GM12878 (cell line): ENCODE measurements around the gene GALC. TPM values are rescaled to one million over a fixed set of nuclear protein-coding genes. Genes with fewer than 3 reads are reported as not detected.

Experiments used
- BRCA1 ChIP-seq: IDR thresholded peaks from 2 replicates; pipeline ENCODE4 v1.6.1; 2011; ENCODE audit warnings: low read depth, low read length, improper control_type of control experiment
- CBX5 ChIP-seq: sonication (generic); IDR thresholded peaks from 2 replicates; pipeline ENCODE4 v1.6.1; 2016; ENCODE audit warnings: low read depth, moderate library complexity, mild to moderate bottlenecking, inconsistent platforms
- HDAC6 ChIP-seq: fragments of 200-600 bp; sonication (generic); IDR thresholded peaks from one replicate; pipeline ENCODE4 v1.8.0; 2017; ENCODE audit warnings: antibody characterized with exemption; ENCODE audit not compliant: unreplicated experiment
- KLF5 ChIP-seq: fragments of 450-650 bp; IDR thresholded peaks from 2 replicates; pipeline ENCODE4 v1.6.1; 2014; ENCODE audit warnings: mild to moderate bottlenecking; ENCODE audit not compliant: partially characterized antibody
- MEF2A ChIP-seq: IDR thresholded peaks from 2 replicates; pipeline ENCODE4 v1.6.1; 2011; ENCODE audit warnings: low read depth, mild to moderate bottlenecking, low read length, moderate library complexity; ENCODE audit not compliant: insufficient read depth
- NKRF ChIP-seq: fragments of 450-650 bp; conservative IDR thresholded peaks from 2 replicates; pipeline ENCODE4 v1.6.1; 2017; ENCODE audit warnings: mild to moderate bottlenecking, moderate library complexity
- NR2C2 ChIP-seq: IDR thresholded peaks from 2 replicates; pipeline ENCODE4 v1.6.1; 2011; ENCODE audit warnings: borderline replicate concordance, low read depth; ENCODE audit not compliant: control insufficient read depth, insufficient read length
- NR2F1 ChIP-seq: fragments of 450-650 bp; conservative IDR thresholded peaks from 2 replicates; pipeline ENCODE4 v1.6.1; 2017; ENCODE audit warnings: mild to moderate bottlenecking
- PAX8 ChIP-seq: fragments of 450-650 bp; IDR thresholded peaks from 2 replicates; pipeline ENCODE4 v1.6.1; 2017; ENCODE audit warnings: mild to moderate bottlenecking, moderate library complexity
- RUNX3 ChIP-seq: IDR thresholded peaks from 2 replicates; pipeline ENCODE4 v1.6.1; 2012; ENCODE audit warnings: low read length, inconsistent platforms
- SP1 ChIP-seq: IDR thresholded peaks from one replicate; pipeline ENCODE4 v1.6.1; 2011; ENCODE audit warnings: low read depth, low read length
- STAT1 ChIP-seq: fragments of 450-650 bp; conservative IDR thresholded peaks from 2 replicates; pipeline ENCODE4 v1.6.1; 2014; ENCODE audit warnings: antibody characterized with exemption, mild to moderate bottlenecking
- USF2 ChIP-seq: IDR thresholded peaks from 2 replicates; pipeline ENCODE4 v1.6.1; 2011; ENCODE audit warnings: low read depth, low read length, improper control_type of control experiment, borderline replicate concordance
- YBX1 ChIP-seq: fragments of 450-650 bp; IDR thresholded peaks from 2 replicates; pipeline ENCODE4 v1.6.1; 2016; ENCODE audit warnings: antibody characterized with exemption
- ZBED1 ChIP-seq: IDR thresholded peaks from 2 replicates; pipeline ENCODE4 v1.6.1; 2016; ENCODE audit warnings: borderline replicate concordance
- polyA plus RNA-seq, 11 experiments: library from polyadenylated mRNA; depleted of rRNA in 4 of 11; unstranded in 6 of 11; stranded (reverse) in 5 of 11; fragments of >200 nt; fragmentation: Nextera tagmentation in 4 of 11; fragmentation: Illumina TruSeq in 1 of 11; extraction: Ambion mirVana in 4 of 11; extraction: Trizol in 1 of 11; gene quantifications; 1 replicate in 1 of 11; 2 replicates in 10 of 11; pipeline versions ENCODE4 v1.2.1 to v1.2.3, GENCODE V29; 2011 to 2016; ENCODE audit warnings: inconsistent platforms in 2 of 11, missing spikeins in 2 of 11, low read depth in 1 of 11
- total RNA-seq, 4 experiments: library from RNA; depleted of rRNA in 3 of 4; stranded (reverse); fragments of >200 nt in 3 of 4; fragmentation: Illumina TruSeq in 1 of 4; extraction: Trizol in 1 of 4; gene quantifications; 2 replicates each; pipeline versions ENCODE4 v1.2.1 to v1.2.3, GENCODE V29; 2013 to 2021
- TF ChIP-seq, protein P1 (sequence below): IDR thresholded peaks from 2 replicates; pipeline ENCODE4 v1.6.1; 2012; ENCODE audit warnings: improper control_type of control experiment, low read depth, low read length; ENCODE audit not compliant: insufficient replicate concordance
- TF ChIP-seq, protein P2 (sequence below): fragments of 450-650 bp; IDR thresholded peaks from 2 replicates; pipeline ENCODE4 v1.6.1; 2017; ENCODE audit warnings: low read depth, mild to moderate bottlenecking, moderate library complexity

Gene GALC
- total and polyA plus RNA-seq, 10 of the 15 experiments (the other 5 are each of a cell fraction or from before 2014, with no cell fraction given): 1.3 to 14.0 (median 4.5) TPM

DNA sequence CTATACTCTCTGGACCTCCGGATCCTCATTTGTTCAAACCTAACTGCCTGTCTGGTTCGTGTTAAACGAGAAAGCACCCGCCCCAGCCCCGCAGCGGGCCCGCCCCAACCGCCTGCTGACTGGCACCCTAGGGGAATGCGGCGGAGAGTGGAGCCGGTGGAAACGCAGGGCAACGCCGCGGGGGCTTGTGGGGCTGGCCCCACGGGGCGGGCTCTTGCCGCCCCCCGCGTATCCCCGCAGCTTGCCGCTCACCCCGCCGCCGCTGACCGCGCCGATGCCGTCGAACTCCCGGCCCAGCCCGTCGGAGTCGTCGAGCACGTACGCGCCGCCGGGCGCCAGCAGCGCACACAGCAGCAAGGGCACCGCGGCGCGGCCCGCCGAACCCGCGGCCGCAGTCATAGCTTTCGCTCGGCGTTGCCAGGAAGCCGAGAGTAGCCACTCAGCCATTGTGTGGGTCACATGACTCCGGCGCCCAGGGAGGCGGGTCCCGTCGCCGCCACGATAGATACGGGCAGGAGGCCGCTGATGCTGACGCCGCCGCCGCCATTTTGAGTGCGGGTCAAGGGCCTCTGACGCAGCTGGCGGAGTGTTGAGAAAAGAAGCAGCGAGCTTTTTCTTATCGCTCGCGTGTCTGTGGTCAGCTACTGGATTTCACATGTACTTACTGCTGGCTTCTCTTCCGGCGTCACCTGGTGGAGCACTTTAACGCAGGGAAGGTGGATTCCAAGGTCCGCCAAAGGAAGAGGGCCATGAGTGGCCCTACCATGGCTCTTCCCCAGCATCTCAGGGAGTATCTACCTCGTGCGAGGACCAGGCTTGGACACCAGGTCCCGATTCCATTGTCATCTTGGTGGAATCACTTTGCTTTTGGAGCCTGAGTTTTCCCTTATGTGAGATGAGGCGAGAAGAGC is at the start of gene GALC (continued):
- TF ChIP-seq, protein P1, sequence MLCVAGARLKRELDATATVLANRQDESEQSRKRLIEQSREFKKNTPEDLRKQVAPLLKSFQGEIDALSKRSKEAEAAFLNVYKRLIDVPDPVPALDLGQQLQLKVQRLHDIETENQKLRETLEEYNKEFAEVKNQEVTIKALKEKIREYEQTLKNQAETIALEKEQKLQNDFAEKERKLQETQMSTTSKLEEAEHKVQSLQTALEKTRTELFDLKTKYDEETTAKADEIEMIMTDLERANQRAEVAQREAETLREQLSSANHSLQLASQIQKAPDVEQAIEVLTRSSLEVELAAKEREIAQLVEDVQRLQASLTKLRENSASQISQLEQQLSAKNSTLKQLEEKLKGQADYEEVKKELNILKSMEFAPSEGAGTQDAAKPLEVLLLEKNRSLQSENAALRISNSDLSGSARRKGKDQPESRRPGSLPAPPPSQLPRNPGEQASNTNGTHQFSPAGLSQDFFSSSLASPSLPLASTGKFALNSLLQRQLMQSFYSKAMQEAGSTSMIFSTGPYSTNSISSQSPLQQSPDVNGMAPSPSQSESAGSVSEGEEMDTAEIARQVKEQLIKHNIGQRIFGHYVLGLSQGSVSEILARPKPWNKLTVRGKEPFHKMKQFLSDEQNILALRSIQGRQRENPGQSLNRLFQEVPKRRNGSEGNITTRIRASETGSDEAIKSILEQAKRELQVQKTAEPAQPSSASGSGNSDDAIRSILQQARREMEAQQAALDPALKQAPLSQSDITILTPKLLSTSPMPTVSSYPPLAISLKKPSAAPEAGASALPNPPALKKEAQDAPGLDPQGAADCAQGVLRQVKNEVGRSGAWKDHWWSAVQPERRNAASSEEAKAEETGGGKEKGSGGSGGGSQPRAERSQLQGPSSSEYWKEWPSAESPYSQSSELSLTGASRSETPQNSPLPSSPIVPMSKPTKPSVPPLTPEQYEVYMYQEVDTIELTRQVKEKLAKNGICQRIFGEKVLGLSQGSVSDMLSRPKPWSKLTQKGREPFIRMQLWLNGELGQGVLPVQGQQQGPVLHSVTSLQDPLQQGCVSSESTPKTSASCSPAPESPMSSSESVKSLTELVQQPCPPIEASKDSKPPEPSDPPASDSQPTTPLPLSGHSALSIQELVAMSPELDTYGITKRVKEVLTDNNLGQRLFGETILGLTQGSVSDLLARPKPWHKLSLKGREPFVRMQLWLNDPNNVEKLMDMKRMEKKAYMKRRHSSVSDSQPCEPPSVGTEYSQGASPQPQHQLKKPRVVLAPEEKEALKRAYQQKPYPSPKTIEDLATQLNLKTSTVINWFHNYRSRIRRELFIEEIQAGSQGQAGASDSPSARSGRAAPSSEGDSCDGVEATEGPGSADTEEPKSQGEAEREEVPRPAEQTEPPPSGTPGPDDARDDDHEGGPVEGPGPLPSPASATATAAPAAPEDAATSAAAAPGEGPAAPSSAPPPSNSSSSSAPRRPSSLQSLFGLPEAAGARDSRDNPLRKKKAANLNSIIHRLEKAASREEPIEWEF: no peak
- peak; percentile 58 for TF ChIP-seq HDAC6
- peak; percentile 85 for TF ChIP-seq STAT1
- no peak for TF ChIP-seq BRCA1
- TF ChIP-seq MEF2A: 0 out of 2 replicates have a peak, but pooled peaks have one; percentile 16
- TF ChIP-seq NKRF: peak; percentile 86
- TF ChIP-seq CBX5: 0 out of 2 replicates have a peak, but pooled peaks have one; percentile 47
- TF ChIP-seq PAX8: no peak
- TF ChIP-seq NR2F1: peak; percentile 85
- TF ChIP-seq YBX1: no peak
- TF ChIP-seq SP1: no peak
- TF ChIP-seq ZBED1: no peak
- TF ChIP-seq NR2C2: no peak
- TF ChIP-seq, protein P2, sequence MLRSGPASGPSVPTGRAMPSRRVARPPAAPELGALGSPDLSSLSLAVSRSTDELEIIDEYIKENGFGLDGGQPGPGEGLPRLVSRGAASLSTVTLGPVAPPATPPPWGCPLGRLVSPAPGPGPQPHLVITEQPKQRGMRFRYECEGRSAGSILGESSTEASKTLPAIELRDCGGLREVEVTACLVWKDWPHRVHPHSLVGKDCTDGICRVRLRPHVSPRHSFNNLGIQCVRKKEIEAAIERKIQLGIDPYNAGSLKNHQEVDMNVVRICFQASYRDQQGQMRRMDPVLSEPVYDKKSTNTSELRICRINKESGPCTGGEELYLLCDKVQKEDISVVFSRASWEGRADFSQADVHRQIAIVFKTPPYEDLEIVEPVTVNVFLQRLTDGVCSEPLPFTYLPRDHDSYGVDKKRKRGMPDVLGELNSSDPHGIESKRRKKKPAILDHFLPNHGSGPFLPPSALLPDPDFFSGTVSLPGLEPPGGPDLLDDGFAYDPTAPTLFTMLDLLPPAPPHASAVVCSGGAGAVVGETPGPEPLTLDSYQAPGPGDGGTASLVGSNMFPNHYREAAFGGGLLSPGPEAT: peak; percentile 86
- TF ChIP-seq KLF5: peak; percentile 76
- peak; percentile 76 for TF ChIP-seq USF2
- TF ChIP-seq RUNX3: peak; percentile 92
